GM18508 (cell line): ENCODE results near the gene LRTM2.

Experiments used
- ATAC-seq: cut with Tn5 transposase; IDR thresholded peaks from one replicate; pipeline ENCODE4 v1.9.1; 2021; ENCODE audit warnings: moderate number of reproducible peaks; ENCODE audit not compliant: insufficient read depth, unreplicated experiment

The LRTM2 gene

GRCh38 chr12:1820191-1820895 is at the start of gene LRTM2:
LRTM2 (plus strand) TSS chr12:1820565; CDS start chr12:1828149, 7,584 bp downstream.
- no peak for ATAC-seq

- no peak for ATAC-seq
Observed at GRCh38 chr12:1773937-1774655, 46.3 kb upstream of the LRTM2 start.

- ATAC-seq = no peak
Observed at GRCh38 chr12:1776170-1776921, 44.0 kb upstream of the LRTM2 start.

- ATAC-seq = no peak
Observed at GRCh38 chr12:1777798-1778197, 42.6 kb upstream of the LRTM2 start.

GRCh38 chr12:1778911-1779310 is 41.5 kb upstream of the LRTM2 start:
- ATAC-seq = no peak

GRCh38 chr12:1779783-1780182 is 40.6 kb upstream of the LRTM2 start:
- ATAC-seq = no peak

- no peak for ATAC-seq
Observed at GRCh38 chr12:1781772-1782171, 38.6 kb upstream of the LRTM2 start.

GRCh38 chr12:1782215-1782614 is 38.1 kb upstream of the LRTM2 start:
- ATAC-seq = no peak

- ATAC-seq = no peak
Observed at GRCh38 chr12:1787714-1788113, 32.7 kb upstream of the LRTM2 start.

GRCh38 chr12:1790444-1790843 is 29.9 kb upstream of the LRTM2 start:
- ATAC-seq = no peak

- no peak for ATAC-seq
Observed at GRCh38 chr12:1791104-1791841, 29.1 kb upstream of the LRTM2 start.

GRCh38 chr12:1792406-1792805 is 28.0 kb upstream of the LRTM2 start:
- ATAC-seq = no peak

- ATAC-seq = no peak
Observed at GRCh38 chr12:1793426-1794210, 26.7 kb upstream of the LRTM2 start.

GRCh38 chr12:1794440-1795090 is 25.8 kb upstream of the LRTM2 start:
- ATAC-seq = no peak

GRCh38 chr12:1795221-1795784 is 25.1 kb upstream of the LRTM2 start:
- ATAC-seq = no peak

GRCh38 chr12:1795785-1796514 is 24.4 kb upstream of the LRTM2 start:
- ATAC-seq = peak; percentile 49

GRCh38 chr12:1796515-1797010 is 23.8 kb upstream of the LRTM2 start:
- no peak for ATAC-seq
